ENCODE results near the gene PRAMEF5. TPM values are rescaled to one million over a fixed set of nuclear protein-coding genes. Genes with fewer than 3 reads are reported as not detected.
"Not testable (repeated sequence)": the region's sequence is repeated elsewhere in the genome, so short reads cannot be mapped to it uniquely, and the experiment has no call there.

Gene PRAMEF5
- polyA plus RNA-seq, 3 donors = not detected

DNA sequence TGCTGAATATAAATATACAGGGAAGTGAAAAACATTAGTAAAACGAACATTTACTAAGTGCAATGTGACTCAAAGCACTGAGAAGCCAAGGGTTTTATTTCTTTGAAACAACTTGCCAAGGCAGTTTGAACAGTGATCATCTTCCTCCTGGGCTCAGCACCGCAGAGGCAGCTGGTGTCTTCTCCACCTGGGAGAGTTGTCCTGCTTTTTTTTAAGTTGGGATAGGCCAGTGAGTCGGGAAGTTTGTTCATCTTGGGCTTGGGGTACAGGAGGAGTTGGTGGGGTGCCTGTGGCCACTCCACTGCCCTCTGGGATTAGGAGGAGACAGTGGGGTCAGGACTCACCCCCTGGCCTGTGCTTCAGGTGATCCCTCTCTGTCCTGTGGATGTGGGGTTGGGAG, 35.0 kb downstream of the PRAMEF5 start:
- DNase-seq; H2AFZ ChIP-seq (ENCODE audit: insufficient read depth, low read depth, low read length, poor library complexity, severe bottlenecking); H3K4me1 ChIP-seq (ENCODE audit: control insufficient read depth in 1 of 2, insufficient read depth in 2 of 2, low read length in 2 of 2); H3K27ac Mint-ChIP-seq; H3K4me1 Mint-ChIP-seq; H3K27ac ChIP-seq (ENCODE audit: low read depth in 1 of 2, low read length in 2 of 2); H4K20me1 ChIP-seq (ENCODE audit: insufficient read depth, low read length); H3K36me3 Mint-ChIP-seq; H3K36me3 ChIP-seq (replicated peaks in 1 of 2; ENCODE audit: control insufficient read depth in 1 of 2, insufficient read depth in 2 of 2, low read length in 2 of 2); H3K27me3 ChIP-seq (ENCODE audit: control insufficient read depth in 2 of 2, insufficient read depth in 2 of 2, low read length in 2 of 2); H3K9me3 ChIP-seq (replicated peaks in 1 of 2; ENCODE audit: control insufficient read depth in 1 of 2, insufficient read depth in 1 of 2, low read length in 2 of 2); H3K4me3 ChIP-seq (replicated peaks in 1 of 3; ENCODE audit: low read depth in 2 of 3, low read length in 3 of 3); H3K4me3 Mint-ChIP-seq; intact Hi-C loops (cut with micrococcal nuclease); H3K4me2 ChIP-seq (replicated peaks; ENCODE audit: extremely low read depth, low read length, poor library complexity, severe bottlenecking); H3K79me2 ChIP-seq (ENCODE audit: insufficient read depth, low read length); H3K9ac ChIP-seq (ENCODE audit: insufficient read depth, low read length, poor library complexity, severe bottlenecking); H3K9me3 Mint-ChIP-seq; H3K27me3 Mint-ChIP-seq (ENCODE audit: low read depth in 3 of 3): not testable (repeated sequence)
- WGBS (ENCODE audit: insufficient coverage) = no CpG with 5 or more reads among the region's 3 CpGs

DNA sequence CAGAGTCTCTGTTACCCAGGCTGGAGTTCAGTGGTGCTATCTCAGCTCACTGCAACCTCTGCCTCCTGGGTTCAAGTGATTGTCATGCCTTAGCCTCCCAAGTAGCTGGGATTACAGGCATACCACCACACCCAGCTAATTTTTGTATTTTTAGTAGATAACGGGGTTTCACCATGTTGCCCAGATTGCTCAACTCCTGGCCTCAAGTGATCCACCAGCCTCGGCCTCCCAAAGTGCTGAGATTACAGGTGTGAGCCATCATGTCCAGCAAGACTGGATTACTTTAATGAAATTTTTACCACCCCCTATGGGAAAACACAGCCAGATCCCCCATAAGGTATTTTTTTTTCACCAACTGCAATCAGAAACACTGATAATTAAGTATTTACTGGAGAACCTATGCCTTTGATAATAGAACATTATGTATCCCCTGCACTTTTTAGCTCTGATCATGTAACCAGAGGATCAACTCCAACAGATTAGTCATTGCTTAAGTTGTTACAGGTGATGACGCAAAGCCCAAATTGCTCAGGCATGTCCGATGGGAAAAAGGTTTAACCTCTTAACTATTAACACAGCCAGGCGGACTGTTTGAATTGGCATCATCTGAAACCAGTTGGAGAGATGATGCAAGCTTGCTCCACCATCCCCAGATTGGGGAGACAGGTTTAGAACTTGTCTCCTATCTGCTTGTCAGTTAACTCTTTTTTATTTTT, 43.4 kb downstream of the PRAMEF5 start:
- H3K27ac Mint-ChIP-seq; H3K4me1 ChIP-seq (ENCODE audit: control insufficient read depth in 1 of 2, insufficient read depth in 2 of 2, low read length in 2 of 2); H3K27me3 ChIP-seq (ENCODE audit: control insufficient read depth in 2 of 2, insufficient read depth in 2 of 2, low read length in 2 of 2); H3K27ac ChIP-seq (ENCODE audit: low read depth in 1 of 2, low read length in 2 of 2); H3K4me3 ChIP-seq (replicated peaks in 1 of 3; ENCODE audit: low read depth in 2 of 3, low read length in 3 of 3); H3K79me2 ChIP-seq (ENCODE audit: insufficient read depth, low read length); H2AFZ ChIP-seq (ENCODE audit: insufficient read depth, low read depth, low read length, poor library complexity, severe bottlenecking); DNase-seq; H3K9me3 Mint-ChIP-seq; H3K27me3 Mint-ChIP-seq (ENCODE audit: low read depth in 3 of 3); H3K9me3 ChIP-seq (replicated peaks in 1 of 2; ENCODE audit: control insufficient read depth in 1 of 2, insufficient read depth in 1 of 2, low read length in 2 of 2); H3K4me2 ChIP-seq (replicated peaks; ENCODE audit: extremely low read depth, low read length, poor library complexity, severe bottlenecking); intact Hi-C loops (cut with micrococcal nuclease); H3K4me3 Mint-ChIP-seq; H3K36me3 Mint-ChIP-seq; H3K9ac ChIP-seq (ENCODE audit: insufficient read depth, low read length, poor library complexity, severe bottlenecking); H3K36me3 ChIP-seq (replicated peaks in 1 of 2; ENCODE audit: control insufficient read depth in 1 of 2, insufficient read depth in 2 of 2, low read length in 2 of 2); H4K20me1 ChIP-seq (ENCODE audit: insufficient read depth, low read length); H3K4me1 Mint-ChIP-seq: not testable (repeated sequence)
- WGBS (ENCODE audit: insufficient coverage) = no CpG with 5 or more reads among the region's 5 CpGs

DNA sequence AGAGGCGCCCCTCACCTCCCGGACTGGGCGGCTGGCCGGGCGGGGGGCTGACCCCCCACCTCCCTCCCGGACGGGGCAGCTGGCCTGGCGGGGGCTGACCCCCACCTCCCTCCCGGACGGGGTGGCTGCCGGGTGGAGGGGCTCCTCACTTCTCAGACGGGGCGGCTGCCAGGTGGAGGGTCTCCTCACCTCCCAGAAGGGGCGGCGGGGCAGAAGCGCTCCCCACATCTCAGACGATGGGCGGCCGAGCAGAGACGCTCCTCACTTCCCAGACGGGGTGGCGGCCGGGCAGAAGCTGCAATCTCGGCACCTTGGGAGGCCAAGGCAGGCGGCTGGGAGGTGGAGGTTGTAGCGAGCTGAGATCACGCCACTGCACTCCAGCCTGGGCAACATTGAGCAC, 44.7 kb downstream of the PRAMEF5 start:
- H3K4me1 Mint-ChIP-seq; H2AFZ ChIP-seq (ENCODE audit: insufficient read depth, low read depth, low read length, poor library complexity, severe bottlenecking); H3K27ac ChIP-seq (ENCODE audit: low read depth in 1 of 2, low read length in 2 of 2); H3K27me3 Mint-ChIP-seq (ENCODE audit: low read depth in 3 of 3); H3K9me3 Mint-ChIP-seq; H3K4me3 ChIP-seq (replicated peaks in 1 of 3; ENCODE audit: low read depth in 2 of 3, low read length in 3 of 3); H3K36me3 Mint-ChIP-seq; H3K79me2 ChIP-seq (ENCODE audit: insufficient read depth, low read length); H3K27ac Mint-ChIP-seq; H3K4me2 ChIP-seq (replicated peaks; ENCODE audit: extremely low read depth, low read length, poor library complexity, severe bottlenecking); H3K4me3 Mint-ChIP-seq; H3K4me1 ChIP-seq (ENCODE audit: control insufficient read depth in 1 of 2, insufficient read depth in 2 of 2, low read length in 2 of 2); DNase-seq; H3K9ac ChIP-seq (ENCODE audit: insufficient read depth, low read length, poor library complexity, severe bottlenecking); intact Hi-C loops (cut with micrococcal nuclease); H3K9me3 ChIP-seq (replicated peaks in 1 of 2; ENCODE audit: control insufficient read depth in 1 of 2, insufficient read depth in 1 of 2, low read length in 2 of 2); H3K27me3 ChIP-seq (ENCODE audit: control insufficient read depth in 2 of 2, insufficient read depth in 2 of 2, low read length in 2 of 2); H4K20me1 ChIP-seq (ENCODE audit: insufficient read depth, low read length); H3K36me3 ChIP-seq (replicated peaks in 1 of 2; ENCODE audit: control insufficient read depth in 1 of 2, insufficient read depth in 2 of 2, low read length in 2 of 2): not testable (repeated sequence)
- WGBS (ENCODE audit: insufficient coverage) = no CpG with 5 or more reads among the region's 27 CpGs

DNA sequence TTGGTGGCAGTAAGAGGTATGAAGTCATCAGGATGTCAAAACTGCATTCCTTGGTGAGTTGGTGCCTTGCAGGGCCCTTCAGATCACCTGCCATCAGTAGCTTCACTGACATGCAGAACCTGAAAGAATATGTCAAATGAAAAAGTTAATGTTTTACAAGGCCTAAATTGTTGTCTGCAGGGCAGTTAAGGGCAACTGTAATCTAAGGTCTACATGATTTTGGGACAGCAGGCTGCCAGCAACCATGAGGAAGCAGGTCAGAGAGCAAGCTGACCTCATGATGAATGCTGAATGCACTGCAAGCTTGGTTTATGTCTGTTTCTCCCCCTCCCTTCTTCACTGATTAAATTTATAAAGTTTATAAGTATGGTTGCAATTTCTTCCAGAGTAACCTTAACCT, 48.2 kb downstream of the PRAMEF5 start:
- H3K9ac ChIP-seq (ENCODE audit: insufficient read depth, low read length, poor library complexity, severe bottlenecking); H3K4me1 ChIP-seq (ENCODE audit: control insufficient read depth in 1 of 2, insufficient read depth in 2 of 2, low read length in 2 of 2); H3K4me3 Mint-ChIP-seq; H4K20me1 ChIP-seq (ENCODE audit: insufficient read depth, low read length); H3K4me2 ChIP-seq (replicated peaks; ENCODE audit: extremely low read depth, low read length, poor library complexity, severe bottlenecking); H3K4me3 ChIP-seq (replicated peaks in 1 of 3; ENCODE audit: low read depth in 2 of 3, low read length in 3 of 3); H3K27me3 ChIP-seq (ENCODE audit: control insufficient read depth in 2 of 2, insufficient read depth in 2 of 2, low read length in 2 of 2); H3K27ac ChIP-seq (ENCODE audit: low read depth in 1 of 2, low read length in 2 of 2); intact Hi-C loops (cut with micrococcal nuclease); H3K36me3 Mint-ChIP-seq; H3K27ac Mint-ChIP-seq; H3K36me3 ChIP-seq (replicated peaks in 1 of 2; ENCODE audit: control insufficient read depth in 1 of 2, insufficient read depth in 2 of 2, low read length in 2 of 2); H3K9me3 ChIP-seq (replicated peaks in 1 of 2; ENCODE audit: control insufficient read depth in 1 of 2, insufficient read depth in 1 of 2, low read length in 2 of 2); H3K9me3 Mint-ChIP-seq; H2AFZ ChIP-seq (ENCODE audit: insufficient read depth, low read depth, low read length, poor library complexity, severe bottlenecking); H3K79me2 ChIP-seq (ENCODE audit: insufficient read depth, low read length); DNase-seq; H3K27me3 Mint-ChIP-seq (ENCODE audit: low read depth in 3 of 3); H3K4me1 Mint-ChIP-seq: not testable (repeated sequence)

Data from CD14-positive monocyte (primary cell).